ENCODE results near the gene ACER3. TPM values are rescaled to one million over a fixed set of nuclear protein-coding genes. Genes with fewer than 3 reads are reported as not detected.

Gene ACER3
- polyA plus RNA-seq, 1 donor from 2014 or later, result 14.9 TPM

DNA sequence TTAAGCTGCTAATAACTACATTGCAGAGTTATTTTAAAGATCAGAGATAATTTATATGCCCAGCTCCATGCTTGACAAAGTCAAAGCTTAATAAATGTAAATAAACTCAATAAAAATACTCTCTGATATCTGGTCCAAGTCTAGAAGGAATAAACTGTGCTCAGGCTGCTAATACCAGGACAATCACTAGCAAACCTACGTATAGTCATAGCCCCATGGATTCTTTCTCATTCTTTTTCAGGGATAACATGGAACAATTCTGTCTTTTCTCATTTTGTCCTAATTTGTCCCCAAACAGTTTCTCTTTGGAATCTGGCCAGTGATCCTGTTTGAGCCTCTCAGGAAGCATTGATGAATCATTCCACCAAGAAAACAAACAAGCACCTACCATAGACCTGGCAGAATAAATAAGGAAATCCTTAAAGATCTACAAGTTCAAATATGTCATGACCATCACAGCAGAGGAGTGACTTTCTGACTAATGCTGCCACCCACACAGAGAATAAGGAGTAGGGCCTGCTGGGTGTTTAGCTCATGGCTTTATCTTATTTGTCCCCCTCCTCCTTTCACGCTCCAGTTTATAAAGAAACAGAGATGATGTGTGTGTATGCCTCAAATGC lies 159.4 kb downstream of the ACER3 start:
- Histone ChIP-seq H4K20me1 (ENCODE audit: insufficient read depth) (no peaks in the 10 kb centered on the region), H3K27ac (ENCODE audit: low read length) (no peak overlapping the region), H3K27me3 (ENCODE audit: insufficient read depth, low read depth, low read length) (no peaks in the 10 kb centered on the region), H3K9me2 (ENCODE audit: insufficient read depth, low read length) (no peaks in the 10 kb centered on the region), H3K4me2 (ENCODE audit: low read length) (no peak overlapping the region), H3K9me3 (ENCODE audit: low read length) (no peaks in the 10 kb centered on the region), H3F3A (ENCODE audit: insufficient read depth, low read length, poor library complexity, severe bottlenecking) (no peaks in the 10 kb centered on the region), H3K9ac (ENCODE audit: low read length) (no peak overlapping the region), H3K36me3 (ENCODE audit: insufficient read depth, low read length) (no peaks in the 10 kb centered on the region), H2AFZ (ENCODE audit: low read depth, low read length) (no peak overlapping the region), H3K4me3 (ENCODE audit: low read length) (no peak overlapping the region), H3K79me2 (replicated peaks; ENCODE audit: insufficient read depth, low read length) (no peaks in the 10 kb centered on the region)
- TF ChIP-seq RAD21 (conservative IDR thresholded peaks at IDR 0.05) (no peak), SMC3 (conservative IDR thresholded peaks at IDR 0.05; ENCODE audit: poor library complexity) (no peak), TAF1 (IDR thresholded peaks at IDR 0.05; ENCODE audit: low read depth) (no peak), POLR2AphosphoS5 (IDR thresholded peaks at IDR 0.05) (no peak), EZH2 (IDR thresholded peaks at IDR 0.05; ENCODE audit: borderline replicate concordance, insufficient read depth, low read length, poor library complexity, severe bottlenecking) (no peak), MXI1 (conservative IDR thresholded peaks at IDR 0.05; ENCODE audit: poor library complexity, severe bottlenecking) (no peak), EP300 (conservative IDR thresholded peaks at IDR 0.05; ENCODE audit: poor library complexity, severe bottlenecking) (no peak)
- TF ChIP-seq, protein P1, sequence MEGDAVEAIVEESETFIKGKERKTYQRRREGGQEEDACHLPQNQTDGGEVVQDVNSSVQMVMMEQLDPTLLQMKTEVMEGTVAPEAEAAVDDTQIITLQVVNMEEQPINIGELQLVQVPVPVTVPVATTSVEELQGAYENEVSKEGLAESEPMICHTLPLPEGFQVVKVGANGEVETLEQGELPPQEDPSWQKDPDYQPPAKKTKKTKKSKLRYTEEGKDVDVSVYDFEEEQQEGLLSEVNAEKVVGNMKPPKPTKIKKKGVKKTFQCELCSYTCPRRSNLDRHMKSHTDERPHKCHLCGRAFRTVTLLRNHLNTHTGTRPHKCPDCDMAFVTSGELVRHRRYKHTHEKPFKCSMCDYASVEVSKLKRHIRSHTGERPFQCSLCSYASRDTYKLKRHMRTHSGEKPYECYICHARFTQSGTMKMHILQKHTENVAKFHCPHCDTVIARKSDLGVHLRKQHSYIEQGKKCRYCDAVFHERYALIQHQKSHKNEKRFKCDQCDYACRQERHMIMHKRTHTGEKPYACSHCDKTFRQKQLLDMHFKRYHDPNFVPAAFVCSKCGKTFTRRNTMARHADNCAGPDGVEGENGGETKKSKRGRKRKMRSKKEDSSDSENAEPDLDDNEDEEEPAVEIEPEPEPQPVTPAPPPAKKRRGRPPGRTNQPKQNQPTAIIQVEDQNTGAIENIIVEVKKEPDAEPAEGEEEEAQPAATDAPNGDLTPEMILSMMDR (IDR thresholded peaks at IDR 0.05; ENCODE audit: poor library complexity, severe bottlenecking), result no peak
- TF ChIP-seq, protein P2, sequence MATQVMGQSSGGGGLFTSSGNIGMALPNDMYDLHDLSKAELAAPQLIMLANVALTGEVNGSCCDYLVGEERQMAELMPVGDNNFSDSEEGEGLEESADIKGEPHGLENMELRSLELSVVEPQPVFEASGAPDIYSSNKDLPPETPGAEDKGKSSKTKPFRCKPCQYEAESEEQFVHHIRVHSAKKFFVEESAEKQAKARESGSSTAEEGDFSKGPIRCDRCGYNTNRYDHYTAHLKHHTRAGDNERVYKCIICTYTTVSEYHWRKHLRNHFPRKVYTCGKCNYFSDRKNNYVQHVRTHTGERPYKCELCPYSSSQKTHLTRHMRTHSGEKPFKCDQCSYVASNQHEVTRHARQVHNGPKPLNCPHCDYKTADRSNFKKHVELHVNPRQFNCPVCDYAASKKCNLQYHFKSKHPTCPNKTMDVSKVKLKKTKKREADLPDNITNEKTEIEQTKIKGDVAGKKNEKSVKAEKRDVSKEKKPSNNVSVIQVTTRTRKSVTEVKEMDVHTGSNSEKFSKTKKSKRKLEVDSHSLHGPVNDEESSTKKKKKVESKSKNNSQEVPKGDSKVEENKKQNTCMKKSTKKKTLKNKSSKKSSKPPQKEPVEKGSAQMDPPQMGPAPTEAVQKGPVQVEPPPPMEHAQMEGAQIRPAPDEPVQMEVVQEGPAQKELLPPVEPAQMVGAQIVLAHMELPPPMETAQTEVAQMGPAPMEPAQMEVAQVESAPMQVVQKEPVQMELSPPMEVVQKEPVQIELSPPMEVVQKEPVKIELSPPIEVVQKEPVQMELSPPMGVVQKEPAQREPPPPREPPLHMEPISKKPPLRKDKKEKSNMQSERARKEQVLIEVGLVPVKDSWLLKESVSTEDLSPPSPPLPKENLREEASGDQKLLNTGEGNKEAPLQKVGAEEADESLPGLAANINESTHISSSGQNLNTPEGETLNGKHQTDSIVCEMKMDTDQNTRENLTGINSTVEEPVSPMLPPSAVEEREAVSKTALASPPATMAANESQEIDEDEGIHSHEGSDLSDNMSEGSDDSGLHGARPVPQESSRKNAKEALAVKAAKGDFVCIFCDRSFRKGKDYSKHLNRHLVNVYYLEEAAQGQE (IDR thresholded peaks at IDR 0.05; ENCODE audit: borderline replicate concordance), result no peak

DNA sequence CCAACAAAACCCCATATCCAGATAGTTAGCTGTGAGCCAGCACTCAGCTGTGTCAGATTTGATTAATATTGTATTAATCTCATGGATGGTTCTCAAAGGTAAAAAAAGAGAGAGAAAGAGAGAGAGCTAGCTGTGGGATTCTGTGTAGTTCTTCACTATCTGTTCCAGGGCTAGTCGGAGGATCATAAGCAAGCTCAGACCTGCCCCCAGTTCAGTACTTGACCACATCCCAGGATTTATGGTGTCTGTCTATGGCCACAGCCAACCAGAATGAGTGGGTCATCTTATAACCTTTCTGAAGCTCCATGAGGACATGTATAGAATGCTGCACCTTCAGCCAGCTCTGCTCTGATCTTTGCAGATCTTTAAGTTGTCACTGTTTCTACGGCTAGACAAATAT lies 160.0 kb downstream of the ACER3 start:
- Histone ChIP-seq H3K27me3 (ENCODE audit: insufficient read depth, low read depth, low read length) (no peaks in the 10 kb centered on the region), H4K20me1 (ENCODE audit: insufficient read depth) (no peaks in the 10 kb centered on the region), H3F3A (ENCODE audit: insufficient read depth, low read length, poor library complexity, severe bottlenecking) (no peaks in the 10 kb centered on the region), H3K4me2 (ENCODE audit: low read length) (no peak overlapping the region), H3K27ac (ENCODE audit: low read length) (no peak overlapping the region), H2AFZ (ENCODE audit: low read depth, low read length) (no peak overlapping the region), H3K4me3 (ENCODE audit: low read length) (no peak overlapping the region), H3K9me2 (ENCODE audit: insufficient read depth, low read length) (no peaks in the 10 kb centered on the region), H3K79me2 (replicated peaks; ENCODE audit: insufficient read depth, low read length) (no peaks in the 10 kb centered on the region), H3K9me3 (ENCODE audit: low read length) (no peaks in the 10 kb centered on the region), H3K9ac (ENCODE audit: low read length) (no peak overlapping the region), H3K36me3 (ENCODE audit: insufficient read depth, low read length) (no peaks in the 10 kb centered on the region)
- no peak for TF ChIP-seq MXI1 (conservative IDR thresholded peaks at IDR 0.05; ENCODE audit: poor library complexity, severe bottlenecking)
- no peak for TF ChIP-seq RAD21 (conservative IDR thresholded peaks at IDR 0.05)
- no peak for TF ChIP-seq SMC3 (conservative IDR thresholded peaks at IDR 0.05; ENCODE audit: poor library complexity)
- TF ChIP-seq, protein P2 (IDR thresholded peaks at IDR 0.05; ENCODE audit: borderline replicate concordance), result no peak
- no peak for TF ChIP-seq EP300 (conservative IDR thresholded peaks at IDR 0.05; ENCODE audit: poor library complexity, severe bottlenecking)
- no peak for TF ChIP-seq TAF1 (IDR thresholded peaks at IDR 0.05; ENCODE audit: low read depth)
- TF ChIP-seq, protein P1 (IDR thresholded peaks at IDR 0.05; ENCODE audit: poor library complexity, severe bottlenecking), result no peak
- no peak for TF ChIP-seq POLR2AphosphoS5 (IDR thresholded peaks at IDR 0.05)
- TF ChIP-seq EZH2 (IDR thresholded peaks at IDR 0.05; ENCODE audit: borderline replicate concordance, insufficient read depth, low read length, poor library complexity, severe bottlenecking), result no peak
